Muscle layer of duodenum (tissue), 2 donors: Measurements from ENCODE around the gene STOML1.

Experiments
- H3K27ac ChIP-seq: one replicate; pipeline ENCODE4 v1.7.0; 2013; ENCODE audit warnings: mild to moderate bottlenecking, low read length
- H3K27me3 ChIP-seq: one replicate; pipeline ENCODE4 v1.7.0; 2013; ENCODE audit warnings: low read depth, mild to moderate bottlenecking, control low read depth, low read length
- H3K36me3 ChIP-seq, 2 donors: one replicate each; pipeline ENCODE4 v1.7.0; 2013; ENCODE audit warnings: low read length in 2 of 2, control low read depth in 1 of 2, mild to moderate bottlenecking in 1 of 2; ENCODE audit not compliant: insufficient read depth in 2 of 2, control insufficient read depth in 1 of 2
- H3K4me1 ChIP-seq, 2 donors: one replicate each; pipeline ENCODE4 v1.7.0; 2013; ENCODE audit warnings: low read length in 2 of 2, mild to moderate bottlenecking in 2 of 2, control low read depth in 1 of 2, moderate library complexity in 1 of 2; ENCODE audit not compliant: insufficient read depth in 2 of 2, control insufficient read depth in 1 of 2
- H3K4me3 ChIP-seq, 2 donors: one replicate each; pipeline ENCODE4 v1.7.0; 2013; ENCODE audit warnings: low read length in 2 of 2, low read depth in 1 of 2, mild to moderate bottlenecking in 1 of 2
- H3K9me3 ChIP-seq, 2 donors: one replicate each; pipeline ENCODE4 v1.7.0; 2013; ENCODE audit warnings: low read length in 2 of 2, control low read depth in 1 of 2, mild to moderate bottlenecking in 1 of 2; ENCODE audit not compliant: control insufficient read depth in 1 of 2
- donor health status: healthy.

The STOML1 gene

DNA sequence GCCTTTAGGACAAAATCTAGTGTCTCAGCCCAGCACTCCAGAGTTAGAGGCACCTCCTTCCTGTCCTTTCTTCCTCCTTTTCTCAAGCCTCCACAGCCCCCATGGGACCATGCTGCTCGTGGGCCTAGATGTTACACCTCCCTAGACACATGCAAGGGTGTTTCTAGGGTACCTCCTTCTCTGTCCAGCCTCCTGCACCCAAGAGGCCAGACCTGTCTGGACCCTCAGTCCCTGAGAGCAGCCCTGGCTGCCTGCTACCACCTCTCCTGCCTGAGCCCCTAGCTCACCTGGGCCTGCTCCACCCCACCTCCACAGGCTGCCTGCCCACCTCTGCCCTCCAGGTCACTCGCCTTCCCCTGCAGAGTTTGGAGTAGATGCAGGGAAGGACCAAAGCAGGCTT is 60.7 kb downstream of the STOML1 start:
- H3K4me3 ChIP-seq, result no peak overlapping the region
- peaks cover 0 to 6% of the 10 kb centered on the region in 2 donors for H3K36me3 ChIP-seq
- H3K4me1 ChIP-seq, result peaks cover 9 to 41% of the 10 kb centered on the region in 2 donors
- H3K27me3 ChIP-seq, result peaks cover 6% of the 10 kb centered on the region
- H3K9me3 ChIP-seq, result no peaks in the 10 kb centered on the region
- H3K27ac ChIP-seq, result no peak overlapping the region

DNA sequence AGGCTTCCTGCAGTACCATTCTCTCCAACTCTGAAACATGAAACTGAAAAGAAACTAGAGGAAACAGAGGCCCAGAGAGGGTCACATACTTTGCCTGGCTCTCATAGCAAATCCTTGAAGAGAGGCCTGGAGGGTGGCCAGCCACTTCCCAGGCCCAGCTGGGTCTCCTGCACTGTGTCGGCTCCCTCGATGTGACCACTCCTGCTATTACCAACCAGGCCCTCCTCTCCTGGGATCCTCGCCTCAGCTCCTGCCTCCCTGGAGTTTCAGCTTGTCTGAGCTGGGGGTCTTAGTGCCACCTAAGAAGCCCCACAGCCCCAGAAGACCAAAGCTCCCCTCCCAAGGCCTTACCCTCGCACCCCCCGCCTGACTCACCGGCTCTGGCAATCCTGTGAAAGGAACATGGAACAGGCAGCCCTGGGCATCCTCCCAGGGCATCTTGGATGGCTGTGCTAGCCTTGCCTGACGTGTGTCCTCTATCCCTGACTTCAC is 61.3 kb downstream of the STOML1 start:
- no peaks in the 10 kb centered on the region for H3K9me3 ChIP-seq
- no peak overlapping the region for H3K4me3 ChIP-seq
- peaks cover 0 to 6% of the 10 kb centered on the region in 2 donors for H3K36me3 ChIP-seq
- no peak overlapping the region for H3K27ac ChIP-seq
- H3K4me1 ChIP-seq, result peaks cover 4 to 47% of the 10 kb centered on the region in 2 donors
- peaks cover 6% of the 10 kb centered on the region for H3K27me3 ChIP-seq

DNA sequence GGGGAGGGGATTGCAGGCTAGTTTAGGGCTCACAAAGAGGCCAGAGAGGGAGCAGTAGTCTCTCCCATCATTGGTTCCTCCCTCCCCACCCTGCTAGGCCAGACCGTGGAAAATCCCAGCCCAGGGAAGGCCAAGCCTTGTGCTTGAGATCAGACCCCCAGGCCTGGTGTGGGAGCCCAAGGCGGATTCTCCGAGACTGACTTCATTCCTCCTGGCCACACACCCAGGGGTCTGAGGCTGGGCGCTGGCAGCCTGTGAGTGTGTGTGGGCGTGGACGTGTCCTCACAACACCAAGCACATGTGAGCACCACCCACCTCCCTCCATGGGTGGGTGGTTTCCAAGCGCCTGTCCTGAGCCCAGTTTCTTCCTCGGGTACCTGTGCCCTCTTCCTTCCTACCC is 61.7 kb downstream of the STOML1 start:
- Histone ChIP-seq H3K36me3 (peaks cover 0 to 6% of the 10 kb centered on the region in 2 donors), H3K27ac (no peak overlapping the region), H3K4me1 (peaks cover 4 to 52% of the 10 kb centered on the region in 2 donors), H3K4me3 (no peak overlapping the region), H3K9me3 (no peaks in the 10 kb centered on the region), H3K27me3 (peaks cover 6% of the 10 kb centered on the region)

DNA sequence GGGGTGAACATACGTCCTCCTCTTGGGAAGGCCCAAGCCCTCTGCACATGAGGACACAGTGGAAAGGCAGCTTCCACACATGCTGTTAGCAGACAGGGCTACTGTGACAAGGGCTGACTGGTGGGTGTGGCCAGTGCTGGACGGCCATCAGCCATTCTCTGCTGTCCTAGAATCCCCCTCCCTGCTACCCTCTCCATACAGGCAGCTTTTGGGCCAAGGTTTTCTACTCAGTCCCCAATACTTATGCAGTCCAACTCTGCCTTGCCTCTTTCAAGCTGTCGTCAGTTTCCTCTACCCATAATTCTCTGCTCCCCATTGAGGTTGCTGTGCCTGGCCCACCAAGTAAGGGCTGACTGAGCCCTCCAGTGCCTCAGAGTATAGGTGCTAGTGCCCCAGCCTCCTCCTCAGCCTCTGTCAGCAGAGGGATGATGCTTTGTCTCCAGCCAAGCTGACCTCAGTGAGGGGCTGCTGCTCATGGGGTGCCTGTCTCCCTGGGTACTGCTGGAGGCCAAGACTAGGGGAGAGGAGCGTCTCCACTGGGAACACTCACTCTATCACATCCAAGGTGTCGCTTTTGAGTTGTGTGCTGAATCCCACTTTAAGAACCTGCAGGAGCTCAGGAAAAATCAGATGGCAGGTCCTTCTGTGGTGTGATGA is 63.0 kb downstream of the STOML1 start:
- H3K27me3 ChIP-seq, result peaks cover 6% of the 10 kb centered on the region
- no peak overlapping the region for H3K4me3 ChIP-seq
- no peaks in the 10 kb centered on the region for H3K9me3 ChIP-seq
- peaks cover 11 to 62% of the 10 kb centered on the region in 2 donors for H3K4me1 ChIP-seq
- H3K36me3 ChIP-seq, result peaks cover 0 to 6% of the 10 kb centered on the region in 2 donors
- H3K27ac ChIP-seq, result no peak overlapping the region
